ENCODE data around the gene ECSCR.

DNA sequence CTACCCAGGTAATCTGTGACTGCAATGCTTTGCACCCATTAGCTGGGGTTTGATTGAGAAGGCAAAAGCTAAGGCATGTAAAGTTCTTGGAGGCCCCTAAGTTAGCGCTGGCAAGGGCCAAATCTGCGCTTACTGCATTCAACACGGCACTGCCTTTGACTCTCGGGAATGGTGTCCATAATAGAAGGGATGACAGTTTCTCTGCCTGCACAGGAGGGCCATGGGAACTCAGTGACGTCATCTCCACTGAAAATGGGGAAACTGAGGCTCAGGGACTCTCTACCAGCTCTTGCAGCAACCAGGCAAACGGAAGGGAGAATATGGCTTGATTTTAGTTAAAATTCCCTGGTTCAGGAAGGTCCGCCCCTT lies 59.1 kb downstream of the ECSCR start:
- TF ChIP-seq, protein P1, sequence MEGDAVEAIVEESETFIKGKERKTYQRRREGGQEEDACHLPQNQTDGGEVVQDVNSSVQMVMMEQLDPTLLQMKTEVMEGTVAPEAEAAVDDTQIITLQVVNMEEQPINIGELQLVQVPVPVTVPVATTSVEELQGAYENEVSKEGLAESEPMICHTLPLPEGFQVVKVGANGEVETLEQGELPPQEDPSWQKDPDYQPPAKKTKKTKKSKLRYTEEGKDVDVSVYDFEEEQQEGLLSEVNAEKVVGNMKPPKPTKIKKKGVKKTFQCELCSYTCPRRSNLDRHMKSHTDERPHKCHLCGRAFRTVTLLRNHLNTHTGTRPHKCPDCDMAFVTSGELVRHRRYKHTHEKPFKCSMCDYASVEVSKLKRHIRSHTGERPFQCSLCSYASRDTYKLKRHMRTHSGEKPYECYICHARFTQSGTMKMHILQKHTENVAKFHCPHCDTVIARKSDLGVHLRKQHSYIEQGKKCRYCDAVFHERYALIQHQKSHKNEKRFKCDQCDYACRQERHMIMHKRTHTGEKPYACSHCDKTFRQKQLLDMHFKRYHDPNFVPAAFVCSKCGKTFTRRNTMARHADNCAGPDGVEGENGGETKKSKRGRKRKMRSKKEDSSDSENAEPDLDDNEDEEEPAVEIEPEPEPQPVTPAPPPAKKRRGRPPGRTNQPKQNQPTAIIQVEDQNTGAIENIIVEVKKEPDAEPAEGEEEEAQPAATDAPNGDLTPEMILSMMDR (IDR thresholded peaks at IDR 0.05): no peak
- no peak for TF ChIP-seq POLR2A (IDR thresholded peaks at IDR 0.05)
